ENCODE data around the gene FUT8.
A peak's percentile ranks its signal among the peaks of the same experiment; 100 is the strongest.
"Not testable (repeated sequence)": the region's sequence is repeated elsewhere in the genome, so short reads cannot be mapped to it uniquely, and the experiment has no call there.

FUT8 gene

DNA sequence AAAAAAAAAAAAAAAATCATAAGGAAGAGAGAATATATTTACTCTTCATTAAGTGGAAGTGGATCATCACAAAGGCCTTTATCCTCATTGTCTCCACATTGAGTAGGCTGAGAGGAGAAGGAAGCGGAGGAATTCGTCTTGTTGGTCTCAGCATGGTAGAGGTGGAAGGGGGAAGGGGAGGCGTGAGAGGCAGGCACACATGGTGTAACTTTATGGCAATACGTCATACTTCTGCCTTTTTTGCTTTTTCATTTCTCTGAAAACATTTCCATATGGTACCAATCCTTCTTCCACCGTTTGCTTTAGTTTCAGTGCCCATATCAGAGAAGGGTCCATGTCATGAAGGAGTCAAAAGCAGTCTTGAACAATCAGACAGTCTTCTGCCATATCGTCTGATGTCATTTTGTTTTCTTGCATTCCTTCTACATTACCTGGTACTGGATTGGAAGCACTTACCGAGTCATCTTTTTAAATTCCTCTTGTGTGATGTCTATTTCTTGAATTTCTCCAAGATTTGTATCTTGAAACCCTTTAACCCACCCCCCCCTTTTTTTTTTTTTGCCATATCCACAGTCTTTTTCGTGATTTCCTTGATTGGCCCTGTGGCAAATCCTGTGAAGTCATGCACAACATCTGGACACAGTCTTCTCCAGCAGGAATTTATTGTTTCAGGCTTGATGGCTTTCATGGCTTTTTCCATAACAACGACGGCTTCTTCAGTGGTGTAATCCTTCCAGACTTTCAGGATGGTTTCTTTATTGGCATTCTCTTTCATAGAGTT lies 8.9 kb downstream of the FUT8 start:
- H3K27me3 ChIP-seq (replicated peaks; ENCODE audit: control insufficient read depth, insufficient read depth, low read length), result no peaks in the 10 kb centered on the region
- DNase-seq (ENCODE audit: low read depth), result peak; percentile 78
- peak overlapping the region; percentile 25 for H3K4me3 ChIP-seq (ENCODE audit: low read length)
- no peaks in the 10 kb centered on the region for H3K36me3 ChIP-seq (ENCODE audit: control insufficient read depth, insufficient read depth, low read length, severe bottlenecking)
- H3K9me3 ChIP-seq (ENCODE audit: control insufficient read depth, low read length), result no peaks in the 10 kb centered on the region
- no peak overlapping the region for H3K9ac ChIP-seq (ENCODE audit: low read length)
- peaks cover 9% of the 10 kb centered on the region for H3K4me1 ChIP-seq (ENCODE audit: control insufficient read depth, insufficient read depth, low read length)

DNA sequence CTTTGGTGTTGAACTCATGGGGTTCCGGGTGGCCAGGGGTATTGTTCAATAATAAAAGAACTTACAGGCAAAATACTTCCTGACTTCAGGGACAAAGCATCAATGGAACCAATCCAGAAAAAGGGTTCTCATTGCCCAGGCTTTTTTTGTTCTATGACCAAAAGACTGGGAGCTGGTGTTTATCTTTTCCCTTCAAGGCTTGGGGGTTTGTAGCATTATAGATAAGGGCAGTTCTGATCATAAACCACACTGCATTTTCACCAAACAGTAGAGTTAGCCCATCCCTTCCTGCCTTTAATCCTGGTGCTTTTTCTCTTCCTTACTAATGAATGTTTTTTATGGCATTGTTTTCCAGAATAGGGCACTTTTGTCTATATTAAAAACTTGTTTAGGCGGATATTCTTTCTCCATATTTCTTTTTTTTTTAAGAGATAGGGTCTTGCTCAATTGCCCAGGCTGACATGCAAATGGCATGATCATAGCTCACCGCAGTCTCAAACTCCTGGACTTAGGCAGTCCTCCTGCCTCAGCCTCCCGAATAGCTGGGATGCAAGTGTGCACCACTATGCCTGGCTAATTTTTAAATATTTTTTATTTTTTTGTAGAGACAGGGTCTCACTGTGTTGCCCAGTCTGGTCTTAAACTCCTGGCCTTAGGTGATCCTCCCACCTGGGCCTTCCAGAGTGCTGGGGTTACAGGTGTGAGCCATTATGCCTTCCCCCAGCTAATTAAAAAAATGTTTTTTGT lies 9.7 kb downstream of the FUT8 start:
- H3K9me3 ChIP-seq (ENCODE audit: control insufficient read depth, low read length), result no peaks in the 10 kb centered on the region
- H3K9ac ChIP-seq (ENCODE audit: low read length), result no peak overlapping the region
- H3K36me3 ChIP-seq (ENCODE audit: control insufficient read depth, insufficient read depth, low read length, severe bottlenecking), result no peaks in the 10 kb centered on the region
- no peaks in the 10 kb centered on the region for H3K27me3 ChIP-seq (replicated peaks; ENCODE audit: control insufficient read depth, insufficient read depth, low read length)
- DNase-seq (ENCODE audit: low read depth), result no peak
- peaks cover 9% of the 10 kb centered on the region for H3K4me1 ChIP-seq (ENCODE audit: control insufficient read depth, insufficient read depth, low read length)
- H3K4me3 ChIP-seq (ENCODE audit: low read length), result peak overlapping the region; percentile 25

DNA sequence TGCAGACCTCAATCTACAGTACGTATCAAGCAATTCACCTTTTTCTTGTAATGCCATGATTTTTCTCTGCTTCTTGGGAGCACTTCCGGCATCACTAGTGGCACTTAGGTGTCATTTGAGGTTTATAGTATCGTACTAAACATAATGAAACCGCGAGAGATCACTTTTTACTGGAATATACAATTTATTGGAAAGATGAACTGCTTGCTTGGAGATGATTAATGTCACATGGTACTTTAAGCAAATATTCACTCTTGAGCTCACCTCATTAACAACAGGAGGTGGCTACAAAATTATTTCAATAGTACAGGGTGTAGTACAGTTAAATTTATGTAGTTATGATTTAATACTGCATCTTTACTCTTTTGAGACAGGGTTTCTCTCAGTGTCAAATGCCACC lies 11.5 kb downstream of the FUT8 start:
- H3K36me3 ChIP-seq (ENCODE audit: control insufficient read depth, insufficient read depth, low read length, severe bottlenecking), result no peaks in the 10 kb centered on the region
- DNase-seq (ENCODE audit: low read depth), result no peak
- no peaks in the 10 kb centered on the region for H3K9me3 ChIP-seq (ENCODE audit: control insufficient read depth, low read length)
- no peaks in the 10 kb centered on the region for H3K27me3 ChIP-seq (replicated peaks; ENCODE audit: control insufficient read depth, insufficient read depth, low read length)
- no peak overlapping the region for H3K9ac ChIP-seq (ENCODE audit: low read length)
- peaks cover 9% of the 10 kb centered on the region for H3K4me1 ChIP-seq (ENCODE audit: control insufficient read depth, insufficient read depth, low read length)
- H3K4me3 ChIP-seq (ENCODE audit: low read length), result no peak overlapping the region

DNA sequence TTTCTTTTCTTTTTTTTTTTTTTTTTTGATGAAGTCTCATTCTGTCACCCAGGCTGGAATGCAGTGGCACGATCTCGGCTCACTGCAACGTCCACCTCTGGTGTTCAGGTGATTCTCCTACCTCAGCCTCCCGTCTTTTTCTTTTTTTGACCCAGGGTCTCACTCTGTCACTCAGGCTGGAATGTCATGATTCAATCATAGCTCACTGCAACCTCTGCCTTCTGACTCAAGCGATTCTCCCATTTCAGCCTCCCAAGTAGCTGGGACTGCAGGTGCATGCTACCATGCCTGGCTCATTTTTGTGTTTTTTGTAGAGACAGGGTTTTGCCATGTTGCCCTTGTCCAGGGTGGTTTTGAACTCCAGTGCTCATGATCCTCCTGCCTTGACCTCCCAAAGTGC lies 12.0 kb downstream of the FUT8 start:
- H3K9me3 ChIP-seq (ENCODE audit: control insufficient read depth, low read length), result no peaks in the 10 kb centered on the region
- DNase-seq (ENCODE audit: low read depth), result no peak
- H3K4me1 ChIP-seq (ENCODE audit: control insufficient read depth, insufficient read depth, low read length), result peaks cover 9% of the 10 kb centered on the region
- H3K27me3 ChIP-seq (replicated peaks; ENCODE audit: control insufficient read depth, insufficient read depth, low read length), result no peaks in the 10 kb centered on the region
- H3K36me3 ChIP-seq (ENCODE audit: control insufficient read depth, insufficient read depth, low read length, severe bottlenecking), result no peaks in the 10 kb centered on the region
- no peak overlapping the region for H3K9ac ChIP-seq (ENCODE audit: low read length)
- H3K4me3 ChIP-seq (ENCODE audit: low read length), result no peak overlapping the region

DNA sequence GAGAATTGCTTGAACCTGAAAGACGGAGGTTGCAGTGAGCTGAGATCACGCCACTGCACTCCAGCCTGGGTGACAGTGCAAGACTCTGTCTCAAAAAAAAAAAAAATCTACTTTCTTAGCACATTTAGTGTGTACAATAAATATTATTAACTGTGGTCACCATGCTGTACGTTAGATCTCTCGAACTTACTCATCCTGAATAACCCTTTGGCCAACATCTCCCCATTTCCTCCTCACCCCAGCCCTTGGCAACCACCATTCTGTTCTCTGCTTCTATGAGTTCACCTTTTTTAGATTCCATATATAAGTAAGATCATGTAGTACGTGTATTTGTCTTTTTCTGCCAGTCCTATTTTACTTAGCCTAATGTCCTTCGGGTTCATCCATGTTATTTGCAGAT lies 13.4 kb downstream of the FUT8 start:
- H3K27me3 ChIP-seq (replicated peaks; ENCODE audit: control insufficient read depth, insufficient read depth, low read length), result no peaks in the 10 kb centered on the region
- H3K4me1 ChIP-seq (ENCODE audit: control insufficient read depth, insufficient read depth, low read length), result peaks cover 9% of the 10 kb centered on the region
- H3K9ac ChIP-seq (ENCODE audit: low read length), result no peak overlapping the region
- no peaks in the 10 kb centered on the region for H3K36me3 ChIP-seq (ENCODE audit: control insufficient read depth, insufficient read depth, low read length, severe bottlenecking)
- H3K4me3 ChIP-seq (ENCODE audit: low read length), result no peak overlapping the region
- H3K9me3 ChIP-seq (ENCODE audit: control insufficient read depth, low read length), result no peaks in the 10 kb centered on the region
- no peak for DNase-seq (ENCODE audit: low read depth)

DNA sequence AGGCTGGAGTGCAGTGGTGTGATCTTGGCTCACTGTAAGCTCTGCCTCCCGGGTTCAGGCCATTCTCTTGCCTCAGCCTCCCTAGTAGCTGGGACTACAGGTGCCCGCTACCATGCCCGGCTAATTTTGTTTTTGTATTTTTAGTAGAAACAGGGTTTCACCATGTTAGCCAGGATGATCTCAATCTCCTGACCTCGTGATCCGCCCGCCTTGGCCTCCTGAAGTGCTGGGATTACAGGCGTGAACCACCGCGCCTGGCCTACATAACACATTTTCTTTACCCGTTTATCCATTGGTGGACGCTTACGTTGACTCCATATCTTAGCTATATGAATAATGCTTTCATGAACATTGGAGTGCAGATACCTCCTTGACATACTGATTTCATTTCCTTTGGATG lies 14.4 kb downstream of the FUT8 start:
- DNase-seq (ENCODE audit: low read depth); H3K9me3 ChIP-seq (ENCODE audit: control insufficient read depth, low read length); H3K27me3 ChIP-seq (replicated peaks; ENCODE audit: control insufficient read depth, insufficient read depth, low read length); H3K9ac ChIP-seq (ENCODE audit: low read length); H3K36me3 ChIP-seq (ENCODE audit: control insufficient read depth, insufficient read depth, low read length, severe bottlenecking); H3K4me3 ChIP-seq (ENCODE audit: low read length): not testable (repeated sequence)
- H3K4me1 ChIP-seq (ENCODE audit: control insufficient read depth, insufficient read depth, low read length), result peaks cover 13% of the 10 kb centered on the region

DNA sequence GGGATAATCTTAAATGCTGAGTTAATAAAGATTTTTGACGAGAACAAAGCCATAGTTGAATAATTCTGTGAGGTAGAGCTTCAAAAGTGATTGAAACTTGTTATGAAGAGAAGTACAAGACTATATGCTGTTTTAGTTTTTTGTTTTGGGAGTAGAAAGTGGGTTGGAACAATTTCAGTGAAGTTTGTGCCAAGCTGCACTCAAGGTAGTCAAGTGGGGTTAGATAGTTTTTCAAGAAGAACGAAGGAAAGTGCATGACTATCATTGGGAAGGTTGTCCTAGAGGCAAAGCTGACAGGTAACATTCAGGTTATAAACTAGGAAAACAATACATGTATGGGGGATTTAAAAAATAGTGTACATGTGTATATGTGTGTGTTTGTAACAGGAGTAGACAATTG lies 16.2 kb downstream of the FUT8 start:
- Histone ChIP-seq H3K4me1 (ENCODE audit: control insufficient read depth, insufficient read depth, low read length) (peaks cover 24% of the 10 kb centered on the region), H3K27me3 (replicated peaks; ENCODE audit: control insufficient read depth, insufficient read depth, low read length) (no peaks in the 10 kb centered on the region), H3K4me3 (ENCODE audit: low read length) (no peak overlapping the region), H3K36me3 (ENCODE audit: control insufficient read depth, insufficient read depth, low read length, severe bottlenecking) (no peaks in the 10 kb centered on the region), H3K9ac (ENCODE audit: low read length) (no peak overlapping the region), H3K9me3 (ENCODE audit: control insufficient read depth, low read length) (no peaks in the 10 kb centered on the region)
- no peak for DNase-seq (ENCODE audit: low read depth)

DNA sequence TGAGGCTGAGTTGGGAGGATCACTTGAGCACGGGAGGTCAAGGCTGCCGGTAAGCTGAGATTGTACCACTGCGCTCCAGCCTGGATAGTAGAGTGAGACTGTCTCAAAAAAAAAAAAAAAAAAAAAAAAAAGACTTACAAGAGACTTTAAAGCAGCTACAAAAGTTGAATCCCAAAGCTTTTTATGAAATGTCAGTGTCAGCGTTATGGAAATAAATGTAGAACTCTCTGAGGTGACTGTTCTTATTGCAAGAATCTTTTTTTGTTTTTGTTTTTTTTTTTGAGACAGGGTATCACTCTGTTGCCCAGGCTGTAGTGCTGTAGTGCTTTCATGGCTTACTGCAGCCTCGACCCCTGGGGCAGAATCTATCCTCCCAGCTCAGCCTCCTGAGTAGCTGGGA lies 17.2 kb downstream of the FUT8 start:
- Histone ChIP-seq H3K9ac (ENCODE audit: low read length) (no peak overlapping the region), H3K4me1 (ENCODE audit: control insufficient read depth, insufficient read depth, low read length) (peaks cover 35% of the 10 kb centered on the region), H3K27me3 (replicated peaks; ENCODE audit: control insufficient read depth, insufficient read depth, low read length) (no peaks in the 10 kb centered on the region), H3K9me3 (ENCODE audit: control insufficient read depth, low read length) (no peaks in the 10 kb centered on the region), H3K4me3 (ENCODE audit: low read length) (no peak overlapping the region), H3K36me3 (ENCODE audit: control insufficient read depth, insufficient read depth, low read length, severe bottlenecking) (no peaks in the 10 kb centered on the region)
- no peak for DNase-seq (ENCODE audit: low read depth)

DNA sequence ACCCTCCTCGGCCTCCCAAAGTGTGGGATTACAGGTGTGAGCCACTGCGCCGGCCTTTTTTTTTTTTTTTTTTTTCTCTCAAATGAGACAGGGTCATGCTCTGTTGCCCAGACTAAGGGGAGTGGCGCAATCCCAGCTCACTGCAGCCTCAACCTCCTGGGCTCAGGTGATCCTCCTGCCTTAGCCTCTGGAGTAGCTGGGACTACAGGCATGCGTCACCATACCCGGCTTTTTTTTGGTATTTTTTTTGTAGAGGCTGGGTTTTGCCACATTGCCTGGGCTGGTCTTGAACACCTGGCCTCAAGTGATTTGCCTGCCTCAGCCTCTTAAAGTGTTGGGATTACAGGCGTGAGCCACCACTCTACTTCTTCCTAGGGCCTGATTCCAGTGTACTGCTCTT lies 18.7 kb downstream of the FUT8 start:
- Histone ChIP-seq H3K9ac (ENCODE audit: low read length) (no peak overlapping the region), H3K27me3 (replicated peaks; ENCODE audit: control insufficient read depth, insufficient read depth, low read length) (no peaks in the 10 kb centered on the region), H3K9me3 (ENCODE audit: control insufficient read depth, low read length) (no peaks in the 10 kb centered on the region), H3K4me3 (ENCODE audit: low read length) (peak overlapping the region; percentile 62), H3K36me3 (ENCODE audit: control insufficient read depth, insufficient read depth, low read length, severe bottlenecking) (no peaks in the 10 kb centered on the region), H3K4me1 (ENCODE audit: control insufficient read depth, insufficient read depth, low read length) (peaks cover 38% of the 10 kb centered on the region)
- DNase-seq (ENCODE audit: low read depth), result no peak

DNA sequence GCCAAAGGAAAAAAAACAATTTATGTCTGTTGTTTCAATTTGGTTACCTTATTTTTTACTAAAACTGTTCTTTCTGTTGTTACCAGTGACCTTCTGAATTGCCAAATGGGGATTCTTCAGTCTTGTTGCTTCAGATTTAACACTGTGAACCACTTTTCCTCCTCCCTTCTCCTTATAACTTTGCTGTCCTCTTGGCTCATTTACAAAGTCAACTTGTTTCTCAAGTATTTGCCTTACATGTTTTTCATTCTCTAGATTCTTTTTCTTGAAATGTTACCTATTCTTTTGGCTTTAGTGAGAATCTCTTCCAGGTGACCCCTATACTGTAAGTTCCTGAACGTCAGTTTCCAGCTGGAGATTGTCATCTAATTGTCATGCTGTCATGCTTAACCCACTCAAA lies 19.4 kb downstream of the FUT8 start:
- Histone ChIP-seq H3K9me3 (ENCODE audit: control insufficient read depth, low read length) (no peaks in the 10 kb centered on the region), H3K36me3 (ENCODE audit: control insufficient read depth, insufficient read depth, low read length, severe bottlenecking) (no peaks in the 10 kb centered on the region), H3K4me3 (ENCODE audit: low read length) (peak overlapping the region; percentile 62), H3K9ac (ENCODE audit: low read length) (no peak overlapping the region), H3K27me3 (replicated peaks; ENCODE audit: control insufficient read depth, insufficient read depth, low read length) (no peaks in the 10 kb centered on the region), H3K4me1 (ENCODE audit: control insufficient read depth, insufficient read depth, low read length) (peaks cover 38% of the 10 kb centered on the region)
- peak; percentile 47 for DNase-seq (ENCODE audit: low read depth)

DNA sequence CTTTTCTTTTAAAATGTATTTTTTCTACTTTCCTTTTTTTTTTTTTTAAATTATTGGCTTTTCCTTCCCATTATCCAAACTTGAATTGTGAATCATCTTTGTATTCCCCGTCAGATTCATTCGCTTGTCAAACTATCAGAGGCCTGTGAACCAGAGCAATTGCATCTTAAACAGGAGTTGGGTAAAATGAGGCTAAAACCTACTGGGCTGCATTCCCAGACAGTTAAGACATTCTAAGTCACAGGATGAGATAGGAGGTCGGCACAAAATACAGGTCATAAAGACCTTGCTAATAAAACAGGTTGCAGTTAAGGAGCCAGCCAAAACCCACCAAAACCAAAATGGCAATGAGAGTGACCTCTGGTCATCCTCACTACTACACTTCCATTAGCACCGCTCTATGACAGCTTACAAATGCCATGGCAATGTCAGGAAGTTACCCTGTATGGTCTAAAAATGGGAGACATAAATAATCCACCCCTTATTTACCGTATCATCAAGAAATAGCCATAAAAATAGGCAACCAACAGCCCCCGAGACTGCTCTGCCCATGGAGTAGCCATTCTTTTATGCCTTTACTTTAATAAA lies 19.9 kb downstream of the FUT8 start:
- Histone ChIP-seq H3K4me3 (ENCODE audit: low read length) (peak overlapping the region; percentile 62), H3K9ac (ENCODE audit: low read length) (no peak overlapping the region), H3K9me3 (ENCODE audit: control insufficient read depth, low read length) (no peaks in the 10 kb centered on the region), H3K4me1 (ENCODE audit: control insufficient read depth, insufficient read depth, low read length) (peaks cover 38% of the 10 kb centered on the region), H3K36me3 (ENCODE audit: control insufficient read depth, insufficient read depth, low read length, severe bottlenecking) (no peaks in the 10 kb centered on the region), H3K27me3 (replicated peaks; ENCODE audit: control insufficient read depth, insufficient read depth, low read length) (no peaks in the 10 kb centered on the region)
- DNase-seq (ENCODE audit: low read depth), result no peak

Data from adipocyte (in vitro differentiated cells).